ENCODE data around the gene C3orf33. TPM values are rescaled to one million over a fixed set of nuclear protein-coding genes. Genes with fewer than 3 reads are reported as not detected.
"Not testable (repeated sequence)": the region's sequence is repeated elsewhere in the genome, so short reads cannot be mapped to it uniquely, and the experiment has no call there.

Gene C3orf33
- total and polyA plus RNA-seq, 12 donors: 3.5 to 17.1 (median 12.6) TPM

GRCh38 chr3:155853214-155854140 lies 47.4 kb upstream of the C3orf33 start:
- TF ChIP-seq CTCF (IDR thresholded peaks at IDR 0.05) (peak in 2 of 6 experiments; percentile 30 to 47), POLR2A (IDR thresholded peaks at IDR 0.05) (no peak)
- Histone ChIP-seq H3K9me3 (replicated peaks in 1 of 3) (no peaks in the 10 kb centered on the region), H3K4me1 (replicated peaks in 1 of 2) (peaks cover 28 to 46% of the 10 kb centered on the region in 2 donors), H3K27ac (peak overlapping the region; percentile 16 to 97 (median 93)), H3K36me3 (replicated peaks in 1 of 2) (no peaks in the 10 kb centered on the region), H3K27me3 (no peaks in the 10 kb centered on the region), H3K4me3 (peak overlapping the region; percentile 47 to 89 (median 80))
- DNase-seq: peak in 3 of 7 donors; percentile 42 to 51 (median 44)
- 1 to 4% (median 2%) methylated on average over 23 to 45 of the region's 45 CpGs for WGBS, 4 donors
- intact Hi-C loops (cut with DNase I): loop anchor here in 1 of 2 donors (10.0 kb wide), 1 partner anchor 49 kb away; the partner anchor contains the start of gene C3orf33

DNA sequence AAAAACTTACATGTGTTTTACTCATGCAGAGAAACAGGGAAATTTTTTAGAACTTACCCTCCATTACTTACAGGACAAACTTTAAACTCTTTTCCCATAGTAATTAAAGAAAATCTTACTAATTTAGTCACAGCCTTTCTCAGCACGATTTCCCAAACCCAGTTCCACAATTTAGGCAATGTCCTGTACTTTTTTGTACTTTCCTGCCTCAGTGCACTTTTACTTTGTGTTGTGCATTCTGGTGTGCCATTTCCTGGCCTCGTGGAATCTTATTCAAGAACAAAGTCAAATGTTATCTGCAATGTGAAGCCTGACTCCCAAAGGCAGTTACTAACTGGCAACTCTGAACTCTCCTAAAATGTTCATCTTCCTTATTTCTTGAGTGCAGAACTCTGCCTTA lies 46.3 kb upstream of the C3orf33 start:
- Histone ChIP-seq H3K4me3 (peak overlapping the region in 2 of 4 donors; percentile 84 to 89), H3K4me1 (replicated peaks in 1 of 2) (peaks cover 28 to 55% of the 10 kb centered on the region in 2 donors), H3K9me3 (replicated peaks in 1 of 3) (no peaks in the 10 kb centered on the region), H3K27me3 (no peaks in the 10 kb centered on the region), H3K27ac (no peak overlapping the region), H3K36me3 (replicated peaks in 1 of 2) (no peaks in the 10 kb centered on the region)
- TF ChIP-seq POLR2A (IDR thresholded peaks at IDR 0.05): no peak
- TF ChIP-seq CTCF (IDR thresholded peaks at IDR 0.05): no peak
- 14 to 29% (median 18%) methylated on average over 2 of the region's 2 CpGs for WGBS, 4 donors
- DNase-seq: no peak
- intact Hi-C loops (cut with DNase I): loop anchor here in 1 of 2 donors (10.0 kb wide), 1 partner anchor 48 kb away; the partner anchor contains the start of gene C3orf33

DNA sequence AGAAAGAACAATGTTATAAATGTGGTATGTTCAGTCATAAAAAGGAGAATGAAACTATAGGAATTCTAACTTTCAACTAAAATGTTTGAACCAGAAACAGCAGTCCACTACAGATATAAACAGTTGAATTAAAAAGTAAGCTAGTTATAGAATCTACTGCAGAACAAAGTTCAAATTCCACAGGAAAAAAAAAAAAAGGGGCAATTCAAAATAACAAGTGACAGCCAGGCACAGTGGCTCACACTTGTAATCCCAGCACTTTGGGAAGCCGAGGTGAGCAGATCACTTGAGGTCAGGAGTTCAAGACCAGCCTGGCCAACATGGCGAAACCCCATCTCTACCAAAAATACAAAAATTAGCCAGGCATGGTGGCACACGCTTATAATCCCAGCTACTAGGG lies 43.3 kb upstream of the C3orf33 start:
- 79 to 94% (median 84%) methylated on average over 3 of the region's 3 CpGs for WGBS, 4 donors
- H3K27me3 ChIP-seq; intact Hi-C loops (cut with DNase I); H3K27ac ChIP-seq; H3K4me3 ChIP-seq; DNase-seq; H3K9me3 ChIP-seq (replicated peaks in 1 of 3); H3K36me3 ChIP-seq (replicated peaks in 1 of 2): not testable (repeated sequence)
- H3K4me1 ChIP-seq (replicated peaks in 1 of 2): peaks cover 24 to 84% of the 10 kb centered on the region in 2 donors

GRCh38 chr3:155847993-155848392 lies 41.9 kb upstream of the C3orf33 start:
- no peaks in the 10 kb centered on the region for H3K36me3 ChIP-seq (replicated peaks in 1 of 2)
- TF ChIP-seq POLR2A (IDR thresholded peaks at IDR 0.05) (no peak), CTCF (IDR thresholded peaks at IDR 0.05) (no peak)
- H3K27me3 ChIP-seq: no peaks in the 10 kb centered on the region
- WGBS, 4 donors: 92 to 100% (median 97%) methylated on average over 3 of the region's 3 CpGs
- intact Hi-C loops (cut with DNase I): no loop called here
- peaks cover 21 to 86% of the 10 kb centered on the region in 2 donors for H3K4me1 ChIP-seq (replicated peaks in 1 of 2)
- no peak overlapping the region for H3K27ac ChIP-seq
- H3K4me3 ChIP-seq: no peak overlapping the region
- H3K9me3 ChIP-seq (replicated peaks in 1 of 3): no peaks in the 10 kb centered on the region
- no peak for DNase-seq
